Measurements from ENCODE around the gene SORCS3. TPM values are rescaled to one million over a fixed set of nuclear protein-coding genes. Genes with fewer than 3 reads are reported as not detected.

SORCS3 gene
- total and polyA plus RNA-seq, 2 of the 13 experiments (the other 11 are each of a cell fraction or from before 2014, with no cell fraction given), result 0.07 TPM; not detected in 1

GRCh38 chr10:105109164-105109563 lies 468.1 kb downstream of the SORCS3 start:
- ATAC-seq (no peak), FAIRE-seq (no peak), DNase-seq (ENCODE audit: low spot score) (no peak)
- no peak overlapping the region for H3K4me2 ChIP-seq (ENCODE audit: low read depth, low read length)
- H3K79me2 ChIP-seq (ENCODE audit: insufficient read depth, low read length), result no peaks in the 10 kb centered on the region
- no peak overlapping the region for H3K4me3 ChIP-seq (replicated peaks in 1 of 3; ENCODE audit: insufficient read depth in 1 of 3, low read depth in 2 of 3, low read length in 3 of 3)
- no peak overlapping the region for H2AFZ ChIP-seq (ENCODE audit: low read length)
- H4K20me1 ChIP-seq (ENCODE audit: insufficient read depth, low read length), result no peaks in the 10 kb centered on the region
- no peaks in the 10 kb centered on the region for H3K27me3 ChIP-seq (ENCODE audit: control insufficient read depth in 1 of 2, insufficient read depth in 2 of 2, low read length in 2 of 2)
- BruUV-seq (replicated peaks), result no TSS peak
- in situ Hi-C loops (cut with HindIII; ENCODE audit: extremely low pct_ligation_motif_present, low pct_unique_long_range_greater_than_20kb) (no loop called here), intact Hi-C loops (cut with micrococcal nuclease; ENCODE audit: unreplicated experiment) (no loop called here)
- H3K4me1 ChIP-seq (ENCODE audit: insufficient read depth, low read length), result no peaks in the 10 kb centered on the region
- 43% methylated on average over 1 of the region's 1 CpG for WGBS (ENCODE audit: low lambda C conversion rate)
- H3K9ac ChIP-seq (ENCODE audit: insufficient read depth, low read depth, low read length), result no peak overlapping the region
- ChIA-PET POLR2A (no interaction called here), CTCF (ENCODE audit: low intra/inter-chr PET ratio, low total read pairs) (no interaction called here)
- TF ChIP-seq ATF7 (IDR thresholded peaks at IDR 0.05) (peak; percentile 88), ATF7 (CRISPR knock-in tag; IDR thresholded peaks at IDR 0.05) (no peak), MAFK (conservative IDR thresholded peaks at IDR 0.05 in 1 of 2, IDR thresholded peaks at IDR 0.05 in 1 of 2; ENCODE audit: low read length in 2 of 2) (peak; percentile 35 to 62; a peak in 2 of 4 replicates), ATF6 (CRISPR knock-in tag; conservative IDR thresholded peaks at IDR 0.05) (no peak), CREB1 (IDR thresholded peaks at IDR 0.05) (peak; percentile 77), CREB1 (CRISPR knock-in tag; IDR thresholded peaks at IDR 0.05) (no peak), MAFF (IDR thresholded peaks at IDR 0.05; ENCODE audit: low read depth, low read length) (0 out of 2 replicates have a peak, but pooled peaks have one; percentile 37)
- H3K9me3 ChIP-seq (ENCODE audit: low read length), result no peaks in the 10 kb centered on the region
- no peak overlapping the region for H3K27ac ChIP-seq (ENCODE audit: extremely low read length, insufficient read depth, low read length)
- H3K36me3 ChIP-seq (replicated peaks in 1 of 2; ENCODE audit: control insufficient read depth in 1 of 2, insufficient read depth in 2 of 2, low read length in 2 of 2), result no peaks in the 10 kb centered on the region

- ATAC-seq (no peak), FAIRE-seq (no peak), DNase-seq (ENCODE audit: low spot score) (no peak)
- POLR2A ChIA-PET, result no interaction called here
- H2AFZ ChIP-seq (ENCODE audit: low read length), result no peak overlapping the region
- 2% methylated on average over 6 of the region's 6 CpGs for WGBS (ENCODE audit: low lambda C conversion rate)
- no peak overlapping the region for H3K4me2 ChIP-seq (ENCODE audit: low read depth, low read length)
- CTCF ChIA-PET (ENCODE audit: low intra/inter-chr PET ratio, low total read pairs), result no interaction called here
- no peaks in the 10 kb centered on the region for H3K36me3 ChIP-seq (replicated peaks in 1 of 2; ENCODE audit: control insufficient read depth in 1 of 2, insufficient read depth in 2 of 2, low read length in 2 of 2)
- H3K4me3 ChIP-seq (replicated peaks in 1 of 3; ENCODE audit: insufficient read depth in 1 of 3, low read depth in 2 of 3, low read length in 3 of 3), result no peak overlapping the region
- H3K27me3 ChIP-seq (ENCODE audit: control insufficient read depth in 1 of 2, insufficient read depth in 2 of 2, low read length in 2 of 2), result no peaks in the 10 kb centered on the region
- H3K4me1 ChIP-seq (ENCODE audit: insufficient read depth, low read length), result no peaks in the 10 kb centered on the region
- no peak overlapping the region for H3K27ac ChIP-seq (ENCODE audit: extremely low read length, insufficient read depth, low read length)
- no peaks in the 10 kb centered on the region for H4K20me1 ChIP-seq (ENCODE audit: insufficient read depth, low read length)
- no TSS peak for BruUV-seq (replicated peaks)
- intact Hi-C loops (cut with micrococcal nuclease; ENCODE audit: unreplicated experiment) (no loop called here), in situ Hi-C loops (cut with HindIII; ENCODE audit: extremely low pct_ligation_motif_present, low pct_unique_long_range_greater_than_20kb) (no loop called here)
- H3K9ac ChIP-seq (ENCODE audit: insufficient read depth, low read depth, low read length), result no peak overlapping the region
- peaks cover 9% of the 10 kb centered on the region for H3K9me3 ChIP-seq (ENCODE audit: low read length)
- H3K79me2 ChIP-seq (ENCODE audit: insufficient read depth, low read length), result no peaks in the 10 kb centered on the region
- TF ChIP-seq YY1 (IDR thresholded peaks at IDR 0.05; ENCODE audit: insufficient read depth, insufficient replicate concordance, low read depth, low read length), result no peak
- no peak for TF ChIP-seq POGK (CRISPR knock-in tag; conservative IDR thresholded peaks at IDR 0.05)
- TF ChIP-seq ATF4 (CRISPR knock-in tag; IDR thresholded peaks at IDR 0.05), result no peak
- no peak for TF ChIP-seq ZNF17 (CRISPR knock-in tag; IDR thresholded peaks at IDR 0.05)
- TF ChIP-seq NR1H2 (CRISPR knock-in tag; IDR thresholded peaks at IDR 0.05; ENCODE audit: borderline replicate concordance, low read depth), result no peak
These were observed 471.8 kb downstream of the SORCS3 start for GRCh38 chr10:105112862-105113261.

All from HepG2 (cell line).